K562 (cell line): ENCODE results near the gene PLAAT3. TPM values are rescaled to one million over a fixed set of nuclear protein-coding genes. Genes with fewer than 3 reads are reported as not detected.

Source experiments
- ATAC-seq: fragments of 200-7000 bp; cut with Tn5 transposase; 3 replicates; pipeline ENCODE4 v1.9.1; 2020; ENCODE audit warnings: moderate library complexity
- BruUV-seq: library from RNA; stranded (reverse); fragments of 400-500 nt; replicated peaks from 2 replicates; lab custom pipeline; 2021; lab: Mats Ljungman, UMichigan
- CTCF ChIA-PET: fragments of 300-600 bp; formaldehyde crosslinking; extraction: SDS; loops from one replicate; lab custom pipeline; 2021; ENCODE audit warnings: low intra/inter-chr PET ratio; lab: Yijun Ruan, JAX
- POLR2A ChIA-PET: fragments of 300-600, 350-650 bp; sonication (Branson Sonifier 250); formaldehyde crosslinking; extraction: SDS; loops from one replicate; lab custom pipeline; 2021; ENCODE audit warnings: antibody characterized with exemption, inconsistent platforms; lab: Yijun Ruan, JAX
- DNase-seq, 4 experiments: peaks; one replicate each; pipeline versions ENCODE4 v3.0.0 to v3.0.0-alpha.2; 2011 to 2018; ENCODE audit warnings: low spot score in 3 of 4, mixed read lengths in 3 of 4; ENCODE audit errors: extremely low read depth in 1 of 4
- FAIRE-seq: peaks from 2 replicates; lab custom pipeline; 2011; peaks lifted over from hg19 to GRCh38; lab: Jason Lieb, UNC
- H2AFZ ChIP-seq: 2 replicates; pipeline ENCODE4 v1.6.0; 2011; ENCODE audit warnings: low read depth, low read length, control low read depth, inconsistent platforms
- H3K27ac ChIP-seq: fragments of 200-600 bp; 3 replicates; pipeline ENCODE4 v1.8.0; 2011; ENCODE audit warnings: low read depth, mild to moderate bottlenecking, control low read depth, inconsistent platforms, low read length, moderate library complexity, mixed read lengths; ENCODE audit errors: extremely low read depth
- H3K27me3 ChIP-seq, 2 experiments: fragments of 300-600 bp in 1 of 2; 2 replicates in 1 of 2; 3 replicates in 1 of 2; pipeline versions ENCODE4 v1.6.0 to v1.8.0; 2011; ENCODE audit warnings: inconsistent platforms in 2 of 2, low read length in 2 of 2, mild to moderate bottlenecking in 1 of 2, mixed read lengths in 1 of 2, moderate library complexity in 1 of 2; ENCODE audit not compliant: control insufficient read depth in 2 of 2, insufficient read depth in 2 of 2
- H3K36me3 ChIP-seq: fragments of 300-600 bp; 3 replicates; pipeline ENCODE4 v1.8.0; 2011; ENCODE audit warnings: mild to moderate bottlenecking, low read length, inconsistent platforms; ENCODE audit not compliant: control insufficient read depth, insufficient read depth
- H3K4me1 ChIP-seq, 2 experiments: fragments of 200-600 bp in 1 of 2; replicated peaks in 1 of 2; 2 replicates in 1 of 2; 3 replicates in 1 of 2; pipeline versions ENCODE4 v1.5.1 to v1.8.0; 2011; ENCODE audit warnings: inconsistent platforms in 2 of 2, low read length in 2 of 2, mild to moderate bottlenecking in 1 of 2, mixed read lengths in 1 of 2, moderate library complexity in 1 of 2; ENCODE audit not compliant: control insufficient read depth in 2 of 2, insufficient read depth in 2 of 2
- H3K4me2 ChIP-seq: 2 replicates; pipeline ENCODE4 v1.6.1; 2011; ENCODE audit warnings: low read length, control low read depth, inconsistent platforms, mixed read lengths; ENCODE audit not compliant: insufficient read depth
- H3K4me3 ChIP-seq: fragments of 200-600 bp; sonication (generic), shearing (Covaris generic); 2 replicates; pipeline ENCODE4 v1.5.1; 2016; ENCODE audit warnings: control low read depth, inconsistent platforms
- H3K79me2 ChIP-seq: fragments of 200-600 bp; 3 replicates; pipeline ENCODE4 v1.8.0; 2011; ENCODE audit warnings: low read length, inconsistent platforms; ENCODE audit not compliant: control insufficient read depth, insufficient read depth
- H3K9ac ChIP-seq, 2 experiments: 2 replicates each; pipeline versions ENCODE4 v1.6.0 to v1.6.1; 2011; ENCODE audit warnings: low read depth in 2 of 2, low read length in 2 of 2, control low read depth in 1 of 2, inconsistent platforms in 1 of 2, mild to moderate bottlenecking in 1 of 2, mixed read lengths in 1 of 2; ENCODE audit not compliant: insufficient read depth in 1 of 2
- H3K9me1 ChIP-seq: one replicate; pipeline ENCODE4 v1.6.0; 2011; ENCODE audit warnings: inconsistent platforms, mild to moderate bottlenecking, low read length, moderate library complexity; ENCODE audit not compliant: control insufficient read depth, insufficient read depth
- H3K9me3 ChIP-seq: replicated peaks from 2 replicates; pipeline ENCODE4 v1.5.1; 2011; ENCODE audit warnings: low read depth, low read length, inconsistent platforms; ENCODE audit not compliant: control insufficient read depth, insufficient read depth
- H4K20me1 ChIP-seq: replicated peaks from 2 replicates; pipeline ENCODE4 v1.6.1; 2011; ENCODE audit warnings: low read length, inconsistent platforms, mixed read lengths; ENCODE audit not compliant: control insufficient read depth, insufficient read depth
- FOXK1 ChIP-seq: sonication (generic); formaldehyde crosslinking; IDR thresholded peaks from 2 replicates; pipeline ENCODE4 v1.8.0; 2022; ENCODE audit warnings: missing genetic modification reagents, mild to moderate bottlenecking, borderline replicate concordance
- NONO ChIP-seq, 2 experiments: fragments of 200-400 bp in 1 of 2; fragments of 450-650 bp in 1 of 2; formaldehyde crosslinking in 1 of 2; IDR thresholded peaks; 2 replicates each; pipeline ENCODE4 v1.6.1; 2017; ENCODE audit warnings: low read depth in 2 of 2, mild to moderate bottlenecking in 2 of 2, moderate library complexity in 2 of 2, low read length in 1 of 2
- SMAD4 ChIP-seq: fragments of 250-450 bp; sonication (Bioruptor Pico); conservative IDR thresholded peaks from 2 replicates; pipeline ENCODE4 v1.8.0; 2021; ENCODE audit warnings: inconsistent platforms, mild to moderate bottlenecking, moderate library complexity
- SPI1 ChIP-seq: IDR thresholded peaks from 2 replicates; pipeline ENCODE4 v1.6.1; 2011; ENCODE audit warnings: low read depth, low read length, control low read depth, borderline replicate concordance
- whole genome bisulfite sequencing: fragments of 100-300 bp; shearing (Covaris generic); methylation state at CpG from one replicate; pipeline ENCODE4 v1.1.6; 2016; ENCODE audit warnings: low coverage, mixed read lengths; ENCODE audit not compliant: insufficient coverage; ENCODE audit errors: missing lambda C conversion rate; 5-methylcytosine and 5-hydroxymethylcytosine counted together
- in situ Hi-C: fragments of 300-500 bp; cut with MboI; formaldehyde crosslinking; loops from 4 replicates; pipeline ENCODE4 v1.15.0; 2018; ENCODE audit warnings: inconsistent platforms, mixed read lengths
- intact Hi-C: fragments of 100-400 bp; cut with micrococcal nuclease; formaldehyde crosslinking; loops from 2 replicates; pipeline ENCODE4 v1.14.2; 2022
- polyA plus RNA-seq, 8 experiments: library from polyadenylated mRNA; depleted of rRNA in 4 of 8; stranded (reverse) in 5 of 8; unstranded in 3 of 8; fragments of >200 nt; fragmentation: Nextera tagmentation in 2 of 8; fragmentation: Illumina TruSeq in 1 of 8; extraction: Ambion mirVana in 2 of 8; extraction: Trizol in 1 of 8; gene quantifications; 2 replicates each; pipeline versions ENCODE4 v1.2.1 to v1.2.3, GENCODE V29; 2011 to 2014; ENCODE audit warnings: inconsistent platforms in 1 of 8, missing spikeins in 1 of 8
- total RNA-seq, 7 experiments: library from RNA; depleted of rRNA in 6 of 7; stranded (reverse); fragments of >200 nt in 6 of 7; fragmentation: Illumina TruSeq in 2 of 7; extraction: Trizol in 2 of 7; gene quantifications; 2 replicates each; pipeline versions ENCODE4 v1.2.1 to v1.2.3, GENCODE V29; 2011 to 2021; ENCODE audit warnings: low replicate concordance in 1 of 7
- TF ChIP-seq, protein P1 (sequence below): fragments of 200-400 bp; formaldehyde crosslinking; IDR thresholded peaks from 2 replicates; pipeline ENCODE4 v1.6.1; 2017; ENCODE audit warnings: mild to moderate bottlenecking, low read depth, low read length, moderate library complexity

PLAAT3 gene
- total and polyA plus RNA-seq, 9 of the 15 experiments (the other 6 are each of a cell fraction or from before 2014, with no cell fraction given): 0.80 to 2.7 (median 1.4) TPM

DNA sequence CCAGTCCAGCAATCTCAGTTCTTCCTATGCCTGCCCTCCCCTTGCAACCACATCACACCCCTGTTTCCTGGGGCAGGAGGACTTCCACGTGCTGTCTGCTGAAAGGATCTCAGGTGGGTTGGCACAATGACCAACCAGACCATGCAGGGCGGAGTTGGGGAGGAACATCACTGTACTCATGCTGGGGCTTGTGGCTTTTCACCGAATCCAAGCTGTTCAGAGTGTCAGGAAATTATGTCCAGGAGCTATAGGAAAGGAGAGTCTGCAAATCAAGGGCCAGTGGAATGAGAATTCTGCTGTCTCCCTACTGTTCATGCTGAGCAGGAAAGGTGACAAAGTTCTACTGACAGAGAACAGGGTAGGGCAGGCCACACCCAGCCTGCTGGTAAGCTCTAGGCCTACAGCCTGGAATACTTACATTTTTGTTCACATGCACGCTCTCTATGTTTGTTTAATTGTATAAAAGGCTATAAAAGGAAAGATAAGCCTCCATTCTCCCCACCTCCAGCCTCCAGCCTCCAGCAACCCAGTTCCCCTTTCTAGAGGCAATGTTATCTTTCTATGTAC is 49.4 kb downstream of the PLAAT3 start:
- CTCF ChIA-PET: no interaction called here
- H3K4me1 ChIP-seq: peaks cover 24 to 43% of the 10 kb centered on the region in 2 experiments
- TF ChIP-seq FOXK1 (CRISPR knock-in tag) (peak; percentile 47; the same call in 1 of the 2 replicates), SPI1 (peak; percentile 93), NONO (IDR thresholded peaks at IDR 0.05; ENCODE audit: low read depth in 2 of 2, low read length in 1 of 2) (no peak), SMAD4 (CRISPR knock-in tag) (no peak)
- TF ChIP-seq, protein P1, sequence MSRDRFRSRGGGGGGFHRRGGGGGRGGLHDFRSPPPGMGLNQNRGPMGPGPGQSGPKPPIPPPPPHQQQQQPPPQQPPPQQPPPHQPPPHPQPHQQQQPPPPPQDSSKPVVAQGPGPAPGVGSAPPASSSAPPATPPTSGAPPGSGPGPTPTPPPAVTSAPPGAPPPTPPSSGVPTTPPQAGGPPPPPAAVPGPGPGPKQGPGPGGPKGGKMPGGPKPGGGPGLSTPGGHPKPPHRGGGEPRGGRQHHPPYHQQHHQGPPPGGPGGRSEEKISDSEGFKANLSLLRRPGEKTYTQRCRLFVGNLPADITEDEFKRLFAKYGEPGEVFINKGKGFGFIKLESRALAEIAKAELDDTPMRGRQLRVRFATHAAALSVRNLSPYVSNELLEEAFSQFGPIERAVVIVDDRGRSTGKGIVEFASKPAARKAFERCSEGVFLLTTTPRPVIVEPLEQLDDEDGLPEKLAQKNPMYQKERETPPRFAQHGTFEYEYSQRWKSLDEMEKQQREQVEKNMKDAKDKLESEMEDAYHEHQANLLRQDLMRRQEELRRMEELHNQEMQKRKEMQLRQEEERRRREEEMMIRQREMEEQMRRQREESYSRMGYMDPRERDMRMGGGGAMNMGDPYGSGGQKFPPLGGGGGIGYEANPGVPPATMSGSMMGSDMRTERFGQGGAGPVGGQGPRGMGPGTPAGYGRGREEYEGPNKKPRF: no peak
- POLR2A ChIA-PET: no interaction called here
- H3K27ac ChIP-seq: no peak overlapping the region
- DNase-seq: no peak
- no peak for FAIRE-seq
- peak overlapping the region; percentile 48; the same call in 1 of the 2 replicates for H2AFZ ChIP-seq
- H3K4me3 ChIP-seq: no peak overlapping the region
- no peaks in the 10 kb centered on the region for H3K36me3 ChIP-seq
- H3K9me1 ChIP-seq: no peaks in the 10 kb centered on the region
- 38% methylated on average over 4 of the region's 4 CpGs for whole genome bisulfite sequencing
- no peaks in the 10 kb centered on the region for H3K9me3 ChIP-seq
- BruUV-seq: no TSS peak
- no peak overlapping the region for H3K4me2 ChIP-seq
- intact Hi-C loops (loop anchor here (5.0 kb wide), 1 partner anchor 58 kb away; the partner anchor contains the start of gene LGALS12), in situ Hi-C loops (no loop called here)
- no peaks in the 10 kb centered on the region for H3K27me3 ChIP-seq
- H4K20me1 ChIP-seq: no peaks in the 10 kb centered on the region
- no peak for ATAC-seq
- no peak overlapping the region for H3K9ac ChIP-seq
- H3K79me2 ChIP-seq: no peaks in the 10 kb centered on the region
